Brain microvascular endothelial cell (primary cell): ENCODE measurements around the gene SLC2A14.
"Not testable (repeated sequence)": the region's sequence is repeated elsewhere in the genome, so short reads cannot be mapped to it uniquely, and the experiment has no call there.

Experiments used
- DNase-seq: peaks from one replicate; pipeline ENCODE4 v3.0.0-alpha.2; 2020
- H3K27ac ChIP-seq: fragments of 250-450 bp; sonication (Bioruptor Pico); 2 replicates; pipeline ENCODE4 v1.5.1; 2020; ENCODE audit warnings: mild to moderate bottlenecking, moderate library complexity
- H3K27me3 ChIP-seq: fragments of 250-450 bp; sonication (Bioruptor Pico); replicated peaks from 2 replicates; pipeline ENCODE4 v1.5.1; 2020; ENCODE audit warnings: mild to moderate bottlenecking
- H3K36me3 ChIP-seq: fragments of 250-450 bp; sonication (Bioruptor Pico); replicated peaks from 2 replicates; pipeline ENCODE4 v1.5.1; 2020; ENCODE audit warnings: mild to moderate bottlenecking
- H3K4me3 ChIP-seq: 2 replicates; pipeline ENCODE4 v1.5.1; 2011; ENCODE audit warnings: low read depth, mild to moderate bottlenecking, control low read depth, low read length, moderate library complexity
- CTCF ChIP-seq: IDR thresholded peaks from 2 replicates; pipeline ENCODE4 v1.5.1; 2011; ENCODE audit warnings: low read depth, mild to moderate bottlenecking, moderate library complexity, low read length, control low read depth, inconsistent platforms; ENCODE audit errors: missing control alignments
- in situ Hi-C: cut with HindIII; loops from 2 replicates; pipeline ENCODE4 v1.10.0; 2017; ENCODE audit warnings: low sequenced_read_pairs, low pct_ligation_motif_present

SLC2A14 gene

GRCh38 chr12:7832059-7832696 is 40.5 kb downstream of the SLC2A14 start:
- no peaks in the 10 kb centered on the region for H3K36me3 ChIP-seq
- H3K27me3 ChIP-seq = no peaks in the 10 kb centered on the region
- peak; percentile 56 for DNase-seq
- H3K27ac ChIP-seq = no peak overlapping the region
- in situ Hi-C loops = no loop called here
- no peak overlapping the region for H3K4me3 ChIP-seq
- peak; percentile 73 for TF ChIP-seq CTCF

- H3K27ac ChIP-seq, H3K27me3 ChIP-seq, in situ Hi-C loops, H3K36me3 ChIP-seq, DNase-seq, H3K4me3 ChIP-seq: not testable (repeated sequence)
Observed at GRCh38 chr12:7829737-7830136, 43.0 kb downstream of the SLC2A14 start.

- DNase-seq, in situ Hi-C loops, H3K36me3 ChIP-seq, H3K4me3 ChIP-seq, H3K27ac ChIP-seq, H3K27me3 ChIP-seq: not testable (repeated sequence)
Observed at GRCh38 chr12:7825754-7826153, 47.0 kb downstream of the SLC2A14 start.

- Histone ChIP-seq H3K27ac (no peak overlapping the region), H3K27me3 (no peaks in the 10 kb centered on the region), H3K4me3 (no peak overlapping the region), H3K36me3 (no peaks in the 10 kb centered on the region)
- in situ Hi-C loops = no loop called here
- DNase-seq = peak; percentile 84
- peak; percentile 97 for TF ChIP-seq CTCF
Observed at GRCh38 chr12:7806863-7807487, 65.7 kb downstream of the SLC2A14 start.

- DNase-seq, H3K27ac ChIP-seq, in situ Hi-C loops, H3K4me3 ChIP-seq, H3K27me3 ChIP-seq, H3K36me3 ChIP-seq: not testable (repeated sequence)
Observed at GRCh38 chr12:7806319-7806718, 66.4 kb downstream of the SLC2A14 start.

GRCh38 chr12:7801460-7801859 is 71.3 kb downstream of the SLC2A14 start:
- no peaks in the 10 kb centered on the region for H3K36me3 ChIP-seq
- in situ Hi-C loops = no loop called here
- no peak overlapping the region for H3K4me3 ChIP-seq
- H3K27me3 ChIP-seq = no peaks in the 10 kb centered on the region
- no peak for TF ChIP-seq CTCF
- no peak for DNase-seq
- H3K27ac ChIP-seq = no peak overlapping the region

GRCh38 chr12:7798750-7799308 is 73.9 kb downstream of the SLC2A14 start:
- H3K27me3 ChIP-seq, H3K4me3 ChIP-seq, H3K27ac ChIP-seq, H3K36me3 ChIP-seq, in situ Hi-C loops, DNase-seq: not testable (repeated sequence)
